HG03066 (cell line): ENCODE results near the gene ONECUT3.
"Not testable (repeated sequence)": the region's sequence is repeated elsewhere in the genome, so short reads cannot be mapped to it uniquely, and the experiment has no call there.

Experiments
- ATAC-seq: cut with Tn5 transposase; IDR thresholded peaks from one replicate; pipeline ENCODE4 v1.9.1; 2021; ENCODE audit warnings: low read depth; ENCODE audit not compliant: unreplicated experiment

The ONECUT3 gene

DNA sequence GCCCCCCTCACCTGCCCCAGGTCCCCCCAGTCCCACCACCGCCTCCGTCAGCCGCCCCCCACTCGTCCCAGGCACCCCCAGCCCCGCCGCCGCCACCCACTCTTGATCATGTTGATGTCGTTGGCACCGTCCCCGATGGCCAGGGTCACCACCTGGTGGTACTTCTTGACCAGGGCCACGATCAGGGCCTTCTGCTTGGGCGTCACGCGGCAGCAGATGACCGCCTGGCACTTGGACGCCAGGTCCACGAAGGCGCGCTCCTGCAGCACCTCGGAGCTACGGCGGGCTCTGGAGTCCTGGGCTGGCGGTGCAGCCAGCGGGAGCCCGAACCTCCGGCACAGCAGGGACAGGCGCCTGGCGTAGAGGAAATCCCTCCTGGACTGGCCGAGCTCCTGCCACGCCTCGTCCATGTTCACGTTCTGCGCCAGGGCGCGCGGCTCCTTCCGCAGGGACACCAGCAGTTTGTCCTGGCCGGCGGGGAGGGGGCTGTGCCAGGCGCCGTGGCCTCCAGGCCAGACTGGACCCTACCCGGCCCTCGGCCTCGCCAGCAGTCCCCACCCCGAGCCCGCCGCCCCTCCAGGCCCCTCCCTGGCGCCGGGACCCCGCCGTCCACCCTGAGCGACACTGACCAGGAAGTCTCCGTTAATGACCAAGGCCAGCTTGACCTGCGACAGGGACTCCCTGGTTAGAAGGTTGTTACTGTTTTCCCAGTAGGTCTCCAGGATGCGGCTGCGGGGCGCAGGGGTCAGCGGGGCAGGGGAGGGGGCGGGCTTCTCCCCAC lies 36.1 kb downstream of the ONECUT3 start:
- ATAC-seq, result no peak

GRCh38 chr19:1790054-1790792 lies 36.9 kb downstream of the ONECUT3 start:
- ATAC-seq, result no peak

GRCh38 chr19:1791879-1792278 lies 38.6 kb downstream of the ONECUT3 start:
- no peak for ATAC-seq

- ATAC-seq, result no peak
Observed at GRCh38 chr19:1794424-1795172, 41.3 kb downstream of the ONECUT3 start.

DNA sequence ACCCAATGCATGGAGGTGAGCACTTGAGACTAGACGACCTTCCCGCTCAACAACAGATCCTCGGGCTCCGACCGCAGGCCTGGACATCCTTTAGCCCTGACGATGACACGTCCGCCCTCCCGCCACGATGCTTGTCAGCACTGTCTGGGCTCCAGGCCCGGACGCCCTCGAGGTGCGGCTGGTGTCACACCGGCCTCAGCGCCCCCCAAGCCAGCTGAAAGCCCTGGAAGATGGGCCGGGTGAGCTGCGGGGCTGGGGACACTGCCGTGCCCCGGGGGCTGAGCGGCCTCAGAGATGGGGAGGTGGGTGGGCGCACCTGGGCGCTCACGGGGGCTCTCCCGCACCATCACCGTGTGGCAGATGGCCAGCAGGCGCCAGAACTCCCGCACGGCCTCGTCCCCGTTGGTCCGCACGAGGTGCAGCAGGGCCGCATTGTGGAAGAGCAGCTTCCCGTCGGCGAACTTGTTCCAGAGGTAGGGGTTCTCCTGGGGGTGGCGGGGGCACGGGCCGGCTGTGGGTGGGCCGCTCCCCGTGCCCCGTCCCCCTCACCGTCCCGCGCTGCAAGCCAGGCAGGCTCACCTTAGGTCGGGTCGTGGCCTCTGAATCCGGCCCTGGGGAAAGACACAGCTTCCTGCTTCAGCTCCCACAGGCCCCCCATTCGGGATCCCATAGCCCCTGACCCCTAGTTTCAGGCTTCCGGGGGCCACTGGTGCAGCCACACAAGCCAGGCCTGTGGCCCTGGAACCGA lies 43.3 kb downstream of the ONECUT3 start:
- ATAC-seq, result no peak

GRCh38 chr19:1797313-1797712 lies 44.0 kb downstream of the ONECUT3 start:
- not testable (repeated sequence) for ATAC-seq

DNA sequence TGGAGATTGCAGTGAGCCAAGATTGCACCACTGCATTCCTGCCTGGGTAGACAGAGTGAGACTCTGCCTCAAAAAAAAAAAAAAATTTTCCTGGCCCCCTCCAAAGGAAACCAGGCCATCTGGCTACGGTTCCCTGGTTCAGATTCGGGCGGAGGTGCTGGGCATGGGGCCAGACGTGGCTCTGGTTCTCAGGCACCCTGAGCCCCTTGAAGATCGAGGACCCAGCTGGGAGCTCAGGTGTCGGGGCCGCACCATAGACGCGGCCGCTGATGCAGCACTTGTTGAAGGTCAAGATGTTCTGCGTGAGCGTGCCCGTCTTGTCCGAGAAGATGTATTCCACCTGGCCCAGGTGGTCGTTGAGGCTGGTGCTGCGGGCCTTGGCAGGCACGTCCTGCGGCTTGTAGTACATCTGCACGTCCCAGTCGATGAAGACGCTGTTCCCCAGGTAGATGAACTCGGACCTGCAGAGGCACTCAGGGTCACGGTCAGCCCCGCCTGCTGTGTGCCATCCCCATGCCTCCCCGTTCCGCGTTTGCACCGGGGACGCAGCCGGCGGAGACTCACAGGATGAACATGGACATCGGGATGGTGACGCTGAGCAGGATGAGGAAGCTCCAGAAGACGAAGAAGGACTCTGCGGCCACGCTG lies 46.5 kb downstream of the ONECUT3 start:
- no peak for ATAC-seq

DNA sequence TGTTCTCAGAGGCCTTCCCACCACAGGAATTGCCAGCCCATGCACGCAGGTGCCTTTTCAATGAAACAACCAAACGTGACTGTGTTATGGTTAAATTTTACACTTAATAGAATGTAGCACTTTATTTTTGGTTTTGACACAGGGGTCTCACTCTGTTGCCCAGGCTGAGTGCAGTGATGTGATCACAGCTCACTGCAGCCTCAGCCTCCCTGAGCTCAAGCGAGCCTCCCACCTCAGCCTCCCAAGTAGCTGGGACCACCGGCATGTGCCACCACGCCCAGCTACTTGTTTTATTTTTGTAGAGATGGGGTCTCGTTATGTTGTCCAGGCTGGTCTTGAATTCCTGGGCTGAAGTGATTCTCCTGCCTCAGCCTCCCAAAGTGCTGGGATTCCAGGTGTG lies 51.6 kb downstream of the ONECUT3 start:
- no peak for ATAC-seq

GRCh38 chr19:1805401-1806183 lies 52.3 kb downstream of the ONECUT3 start:
- ATAC-seq, result no peak

DNA sequence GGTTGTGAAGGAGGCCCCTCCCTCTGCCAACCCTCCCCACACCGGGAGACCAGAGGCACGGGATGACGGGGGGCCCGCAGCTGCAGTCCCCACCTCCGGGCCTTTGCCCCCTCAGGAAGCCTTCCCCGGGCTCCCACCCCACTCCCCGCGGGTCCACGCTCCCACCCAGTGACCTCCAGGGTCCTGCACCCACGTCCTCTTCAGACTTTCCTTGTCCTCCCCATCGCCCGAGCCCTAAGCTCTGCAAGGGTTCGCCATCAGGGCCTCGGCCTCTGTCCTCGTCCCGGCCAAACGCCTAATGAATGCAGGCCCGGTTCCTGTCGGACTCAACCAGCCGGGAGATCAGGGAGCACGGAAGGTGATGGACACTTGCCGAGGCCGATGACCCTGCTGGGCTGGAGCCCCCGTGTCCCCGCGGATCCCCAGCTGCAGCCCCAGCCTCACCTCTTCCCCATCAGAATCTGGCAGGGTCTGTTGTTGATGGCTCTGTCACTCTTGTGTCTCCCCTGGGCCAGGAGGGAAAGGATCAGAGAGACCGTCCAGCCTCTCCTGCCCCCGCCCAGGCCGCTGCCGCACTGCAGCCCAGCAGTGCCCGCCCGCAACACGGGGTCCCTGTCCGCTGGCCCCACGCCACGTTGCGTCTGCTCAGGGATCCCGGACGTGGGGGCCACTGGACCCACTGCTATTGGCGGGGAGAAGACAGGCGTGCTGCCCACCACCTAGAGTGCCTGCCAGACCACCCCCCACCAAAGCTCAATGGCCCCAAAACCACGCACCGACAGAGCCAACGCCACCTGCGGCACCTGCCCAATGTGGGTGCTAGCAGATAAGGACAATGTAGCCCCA lies 53.1 kb downstream of the ONECUT3 start:
- no peak for ATAC-seq

DNA sequence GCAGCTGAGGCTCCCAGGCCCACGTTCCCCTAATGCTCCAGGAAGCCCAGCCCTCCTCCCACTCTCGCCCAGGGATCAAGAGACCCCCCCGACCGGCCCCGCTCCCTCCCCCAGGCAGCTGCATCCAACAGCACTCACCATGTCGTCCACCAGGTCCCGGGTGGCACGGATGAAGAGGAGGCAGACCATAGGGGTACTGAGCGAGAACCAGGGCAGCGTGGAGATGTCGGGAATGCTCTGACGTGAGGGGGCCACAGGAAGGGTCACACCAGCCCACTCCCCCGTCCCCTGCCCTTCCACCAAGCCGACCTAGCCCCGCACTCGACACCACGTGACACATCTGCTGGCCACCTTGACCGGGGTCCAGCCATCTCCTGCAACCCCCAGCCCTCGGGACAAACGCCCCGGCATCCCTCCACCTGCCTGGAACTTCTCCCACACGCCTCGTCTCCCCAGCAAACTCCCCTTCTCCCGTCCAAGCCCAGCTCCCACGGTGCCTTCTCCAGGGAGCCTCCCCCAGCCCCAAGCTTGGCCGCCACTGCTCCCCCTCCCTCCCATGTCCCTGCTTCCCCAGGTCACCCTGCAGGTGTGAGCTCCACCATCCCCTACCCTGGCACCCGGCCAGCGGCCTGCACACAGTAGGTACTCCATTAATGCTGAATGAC lies 53.9 kb downstream of the ONECUT3 start:
- ATAC-seq, result no peak

- ATAC-seq, result no peak
Observed at GRCh38 chr19:1807695-1808394, 54.5 kb downstream of the ONECUT3 start.

DNA sequence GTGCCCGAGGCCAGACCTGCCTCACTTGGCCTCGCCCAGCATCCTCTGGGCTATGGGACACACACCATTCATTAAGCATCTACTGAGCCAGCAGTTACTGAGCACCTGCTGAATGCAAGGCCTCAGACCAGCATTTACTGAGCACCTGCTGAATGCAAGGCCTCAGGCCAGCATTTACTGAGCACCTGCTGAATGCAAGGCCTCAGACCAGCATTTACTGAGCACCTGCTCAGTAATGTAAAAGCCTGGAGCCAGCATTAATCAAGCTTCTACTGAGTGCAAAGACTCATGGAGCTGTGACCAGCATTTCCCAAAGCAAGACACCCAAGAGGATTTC lies 55.1 kb downstream of the ONECUT3 start:
- ATAC-seq, result no peak

- ATAC-seq, result no peak
Observed at GRCh38 chr19:1809678-1810077, 56.4 kb downstream of the ONECUT3 start.

- ATAC-seq, result no peak
Observed at GRCh38 chr19:1810439-1811160, 57.3 kb downstream of the ONECUT3 start.

DNA sequence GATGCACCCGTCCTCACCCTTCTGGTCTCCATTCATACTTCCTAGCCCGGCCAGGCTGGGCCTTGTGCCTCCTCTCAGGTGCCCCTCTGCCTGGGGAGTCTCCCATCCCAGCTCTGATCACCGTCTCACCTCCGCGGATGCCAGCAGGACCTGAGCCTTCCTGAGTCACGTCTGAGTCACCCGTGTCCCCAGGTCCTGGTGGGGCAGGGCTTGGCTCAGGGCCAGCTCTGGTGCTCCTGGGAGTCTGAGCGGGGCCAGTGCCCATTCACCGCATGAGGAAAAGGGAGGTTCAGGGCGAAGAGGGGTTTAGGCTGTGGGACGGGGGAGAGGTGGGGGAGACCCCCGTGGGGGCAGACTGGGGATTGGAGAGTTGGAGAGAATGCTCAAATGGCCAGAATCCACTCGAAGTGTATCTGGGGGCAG lies 58.2 kb downstream of the ONECUT3 start:
- no peak for ATAC-seq

GRCh38 chr19:1811942-1812425 lies 58.7 kb downstream of the ONECUT3 start, which contains the start of gene ATP8B3:
Gene ATP8B3 (minus strand): TSS chr19:1812276. CDS start chr19:1811736, 540 bp downstream.
- peak; percentile 10 for ATAC-seq
